Colonic mucosa (tissue), 4 donors: Measurements from ENCODE around the gene MPPE1. TPM values are rescaled to one million over a fixed set of nuclear protein-coding genes. Genes with fewer than 3 reads are reported as not detected.

Experiments
- DNase-seq: peaks from one replicate; pipeline ENCODE4 v3.0.0-alpha.2; 2020
- H3K27ac ChIP-seq: fragments of 200-600 bp; one replicate; pipeline ENCODE4 v1.8.0; 2021
- H3K27me3 ChIP-seq: fragments of 200-600 bp; one replicate; pipeline ENCODE4 v1.8.0; 2021
- H3K36me3 ChIP-seq: fragments of 200-600 bp; one replicate; pipeline ENCODE4 v1.8.0; 2021
- H3K4me1 ChIP-seq: fragments of 200-600 bp; one replicate; pipeline ENCODE4 v1.8.0; 2021; ENCODE audit warnings: mild to moderate bottlenecking
- H3K4me3 ChIP-seq: fragments of 200-600 bp; one replicate; pipeline ENCODE4 v1.8.0; 2021
- H3K9ac ChIP-seq, 2 donors: one replicate each; pipeline ENCODE4 v1.7.0; 2013; ENCODE audit warnings: control low read depth in 2 of 2, low read depth in 2 of 2, low read length in 2 of 2
- H3K9me3 ChIP-seq: fragments of 200-600 bp; one replicate; pipeline ENCODE4 v1.8.0; 2021
- CTCF ChIP-seq: fragments of 200-600 bp; IDR thresholded peaks from one replicate; pipeline ENCODE4 v1.8.0; 2022; ENCODE audit warnings: antibody characterized with exemption, mild to moderate bottlenecking
- intact Hi-C: fragments of 100-400 bp; cut with DNase I; formaldehyde crosslinking; loops from one replicate; pipeline ENCODE4 v1.14.1; 2022
- total RNA-seq, 2 donors: library from RNA; stranded (reverse); fragmentation: NEBNext Ultra II Directional in 1 of 2; extraction: Animal tissue kit (Norgen Biotek cat#: 25700) in 1 of 2; gene quantifications; one replicate each; pipeline ENCODE4 v1.2.1, GENCODE V29; 2021
- donor health status: healthy.
- donor health status: DM: no; HTN: no; CAD: no.
- donor health status: DM: no; HTN: no; CAD: no.

The MPPE1 gene
- total RNA-seq, 2 donors from 2014 or later: 36.8 to 47.9 TPM

- intact Hi-C loops: no loop called here
- no peak for TF ChIP-seq CTCF
- Histone ChIP-seq H3K4me3 (no peak overlapping the region), H3K27ac (no peak overlapping the region), H3K27me3 (no peaks in the 10 kb centered on the region), H3K36me3 (no peaks in the 10 kb centered on the region), H3K4me1 (no peaks in the 10 kb centered on the region), H3K9ac (no peak overlapping the region), H3K9me3 (no peaks in the 10 kb centered on the region)
- no peak for DNase-seq
These were observed 41.4 kb downstream of the MPPE1 start for GRCh38 chr18:11866764-11867163.

- Histone ChIP-seq H3K4me3 (no peak overlapping the region), H3K27me3 (no peaks in the 10 kb centered on the region), H3K9me3 (no peaks in the 10 kb centered on the region), H3K9ac (no peak overlapping the region), H3K36me3 (no peaks in the 10 kb centered on the region), H3K27ac (no peak overlapping the region), H3K4me1 (no peaks in the 10 kb centered on the region)
- no peak for DNase-seq
- intact Hi-C loops: no loop called here
- no peak for TF ChIP-seq CTCF
These were observed 41.8 kb downstream of the MPPE1 start for GRCh38 chr18:11866329-11866728.

- no peak for TF ChIP-seq CTCF
- H3K9me3 ChIP-seq: no peaks in the 10 kb centered on the region
- no peaks in the 10 kb centered on the region for H3K36me3 ChIP-seq
- H3K4me1 ChIP-seq: no peaks in the 10 kb centered on the region
- H3K27me3 ChIP-seq: no peaks in the 10 kb centered on the region
- no peak overlapping the region for H3K9ac ChIP-seq
- H3K4me3 ChIP-seq: no peak overlapping the region
- H3K27ac ChIP-seq: no peak overlapping the region
- intact Hi-C loops: no loop called here
- no peak for DNase-seq
These were observed 43.0 kb downstream of the MPPE1 start for GRCh38 chr18:11865071-11865470.

DNA sequence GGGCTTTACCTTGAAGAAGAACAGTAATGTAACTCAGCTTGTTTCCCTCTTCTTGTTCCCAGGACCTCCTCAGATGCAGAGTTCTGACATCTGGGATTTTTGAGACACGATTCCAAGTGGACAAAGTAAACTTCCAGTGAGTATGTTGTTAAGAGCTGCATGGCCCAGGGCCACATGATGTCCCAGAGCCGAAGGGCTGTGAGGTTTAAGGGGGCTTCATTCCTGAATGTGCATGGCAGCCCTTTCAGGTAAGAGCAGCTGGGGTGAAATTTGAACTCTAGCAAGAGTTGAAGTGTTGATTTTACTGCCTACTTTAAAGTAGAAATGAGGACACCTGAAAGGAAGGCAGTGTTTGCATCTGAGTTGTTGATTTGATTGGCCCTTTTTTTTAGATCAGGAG lies 43.6 kb downstream of the MPPE1 start:
- no peak for TF ChIP-seq CTCF

GRCh38 chr18:11862468-11863137 lies 45.5 kb downstream of the MPPE1 start:
- Histone ChIP-seq H3K9me3 (no peaks in the 10 kb centered on the region), H3K36me3 (no peaks in the 10 kb centered on the region), H3K27me3 (no peaks in the 10 kb centered on the region), H3K4me3 (no peak overlapping the region), H3K4me1 (no peaks in the 10 kb centered on the region), H3K9ac (no peak overlapping the region), H3K27ac (no peak overlapping the region)
- intact Hi-C loops: no loop called here
- TF ChIP-seq CTCF: no peak
- no peak for DNase-seq

More for the DNA sequence above, 43.6 kb downstream of the MPPE1 start:
- no peaks in the 10 kb centered on the region for H3K27me3 ChIP-seq
- H3K36me3 ChIP-seq: no peaks in the 10 kb centered on the region
- no peak overlapping the region for H3K27ac ChIP-seq
- H3K4me3 ChIP-seq: no peak overlapping the region
- no peaks in the 10 kb centered on the region for H3K9me3 ChIP-seq
- intact Hi-C loops: no loop called here
- no peak overlapping the region for H3K9ac ChIP-seq
- H3K4me1 ChIP-seq: no peaks in the 10 kb centered on the region
- DNase-seq: no peak
